ENCODE data around the gene CDC123.
"Not testable (repeated sequence)": the region's sequence is repeated elsewhere in the genome, so short reads cannot be mapped to it uniquely, and the experiment has no call there.

CDC123 gene, protein sequence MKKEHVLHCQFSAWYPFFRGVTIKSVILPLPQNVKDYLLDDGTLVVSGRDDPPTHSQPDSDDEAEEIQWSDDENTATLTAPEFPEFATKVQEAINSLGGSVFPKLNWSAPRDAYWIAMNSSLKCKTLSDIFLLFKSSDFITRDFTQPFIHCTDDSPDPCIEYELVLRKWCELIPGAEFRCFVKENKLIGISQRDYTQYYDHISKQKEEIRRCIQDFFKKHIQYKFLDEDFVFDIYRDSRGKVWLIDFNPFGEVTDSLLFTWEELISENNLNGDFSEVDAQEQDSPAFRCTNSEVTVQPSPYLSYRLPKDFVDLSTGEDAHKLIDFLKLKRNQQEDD

DNA sequence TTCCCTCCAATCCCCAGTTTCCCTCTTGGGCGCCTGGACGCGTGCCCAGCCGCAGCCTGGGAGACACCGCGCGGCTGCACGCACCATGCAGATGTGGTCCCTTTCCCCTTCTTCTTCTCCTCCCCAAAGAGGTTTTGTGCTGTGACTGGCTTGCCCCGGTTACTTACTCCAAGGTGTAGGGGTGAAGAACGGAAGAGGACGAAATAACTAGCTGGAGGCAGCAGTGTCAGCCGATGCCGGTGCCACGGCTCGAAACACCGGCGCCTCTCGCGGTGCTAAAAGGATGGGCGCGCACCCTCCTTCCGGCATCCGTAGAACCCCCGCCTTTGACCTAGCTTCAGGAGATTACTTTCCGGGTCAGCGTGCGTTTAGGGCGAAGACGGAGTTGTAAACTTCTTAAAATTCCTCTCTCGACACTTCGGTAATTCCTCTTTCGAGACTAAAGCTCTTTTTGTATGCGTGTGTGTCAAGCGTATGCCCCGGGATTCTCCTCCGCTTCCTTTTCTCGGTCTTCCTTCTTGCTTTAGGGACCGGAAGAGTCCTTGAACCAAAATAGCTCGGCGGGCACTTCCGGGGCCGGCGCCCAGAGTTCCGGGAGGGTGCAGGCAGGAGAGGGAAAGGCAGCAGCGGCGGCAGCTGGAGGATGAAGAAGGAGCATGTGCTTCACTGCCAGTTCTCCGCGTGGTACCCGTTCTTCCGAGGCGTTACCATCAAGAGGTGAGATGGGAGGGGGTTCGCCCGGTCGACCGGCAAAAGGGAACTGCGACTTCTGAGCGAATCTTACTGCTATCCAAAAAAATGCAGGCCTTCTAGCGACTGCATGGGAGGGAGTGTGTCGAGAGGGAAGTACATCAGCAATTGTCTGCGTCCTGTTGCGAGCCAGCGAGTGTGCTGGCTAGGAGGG, at the start of gene CDC123, which contains the start of gene NUDT5:
TSS of gene CDC123 (plus strand) at position 586 of the 904 bp plus-strand sequence. CDS start at position 644, 58 bp downstream.
TSS of gene NUDT5 (minus strand) at position 289 of the 904 bp plus-strand sequence. CDS start 9,600 bp downstream, outside the sequence.
- peak; percentile 92 for DNase-seq

DNA sequence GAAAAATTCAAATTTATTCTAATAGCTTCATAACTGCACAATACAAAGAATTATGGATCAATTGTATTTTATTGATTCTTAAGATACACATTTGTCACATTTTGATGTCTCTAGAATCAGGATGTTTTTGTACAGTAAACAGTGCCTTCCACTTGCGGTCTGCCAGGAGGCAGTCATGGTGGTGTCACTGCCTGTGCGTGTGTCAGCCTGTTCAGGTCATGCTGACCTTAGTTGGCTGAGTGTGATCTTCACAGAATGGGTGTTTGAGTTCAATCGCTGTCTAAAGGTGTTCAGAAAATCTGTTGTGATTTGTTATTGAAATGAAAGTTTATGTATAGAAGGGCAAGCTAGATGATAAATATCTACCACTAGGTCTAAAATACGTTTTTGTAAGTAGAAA, 45.8 kb upstream of the CDC123 start:
- no peak for DNase-seq

DNA sequence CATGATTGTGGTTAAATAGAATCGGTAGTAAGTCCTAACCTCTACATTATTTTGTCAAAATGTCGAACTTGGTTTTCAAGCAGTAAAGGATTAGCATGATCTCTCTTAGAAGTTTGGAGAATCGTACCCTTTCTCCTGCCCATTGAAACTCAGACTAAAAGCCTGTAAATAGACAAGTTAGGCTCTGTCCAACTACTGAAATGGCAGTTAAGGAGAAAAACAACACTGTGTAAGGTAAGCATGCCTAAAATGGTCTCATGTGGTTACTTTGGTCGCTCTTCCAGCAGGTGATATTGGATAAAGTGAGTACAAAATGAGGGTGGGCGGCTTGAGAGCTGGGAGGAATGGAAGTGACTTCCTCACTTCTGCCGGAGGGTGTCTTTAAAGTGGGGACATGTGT, 41.5 kb upstream of the CDC123 start:
- no peak for DNase-seq

DNA sequence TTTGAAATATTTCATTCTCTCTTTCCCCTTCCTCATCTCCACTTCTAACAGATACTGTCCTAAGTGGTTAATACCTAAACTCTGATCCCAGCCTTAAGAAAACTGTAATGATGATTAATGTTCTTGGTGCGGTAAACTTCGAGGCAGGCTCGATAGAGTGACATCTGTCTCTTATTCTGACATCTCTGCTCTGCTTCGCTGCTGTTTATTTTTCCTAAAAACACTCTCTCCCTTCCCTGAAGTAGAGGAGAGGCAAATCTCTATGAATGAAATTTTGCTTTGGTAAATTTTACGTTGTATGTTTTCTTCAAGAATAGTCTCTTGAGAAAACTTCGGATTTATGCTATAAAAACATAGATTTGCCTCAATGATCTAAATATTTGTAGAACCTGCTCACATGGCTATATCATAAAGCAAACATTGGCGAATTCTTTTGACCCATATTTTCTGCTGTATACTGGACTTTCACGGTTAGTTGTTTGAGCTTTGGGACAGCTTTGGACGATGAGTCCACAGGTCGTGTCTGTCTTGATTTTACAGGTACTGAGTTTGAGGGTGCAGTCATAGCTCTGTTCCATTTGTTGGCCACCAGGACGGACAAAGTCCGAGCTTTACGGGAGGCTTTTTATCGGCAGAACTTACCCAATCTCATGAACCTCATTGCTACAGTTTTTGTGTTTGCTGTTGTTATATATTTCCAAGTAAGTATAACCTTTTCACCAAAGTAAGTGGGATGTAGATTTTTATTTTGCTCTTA, 39.4 kb upstream of the CDC123 start:
- DNase-seq, result no peak

DNA sequence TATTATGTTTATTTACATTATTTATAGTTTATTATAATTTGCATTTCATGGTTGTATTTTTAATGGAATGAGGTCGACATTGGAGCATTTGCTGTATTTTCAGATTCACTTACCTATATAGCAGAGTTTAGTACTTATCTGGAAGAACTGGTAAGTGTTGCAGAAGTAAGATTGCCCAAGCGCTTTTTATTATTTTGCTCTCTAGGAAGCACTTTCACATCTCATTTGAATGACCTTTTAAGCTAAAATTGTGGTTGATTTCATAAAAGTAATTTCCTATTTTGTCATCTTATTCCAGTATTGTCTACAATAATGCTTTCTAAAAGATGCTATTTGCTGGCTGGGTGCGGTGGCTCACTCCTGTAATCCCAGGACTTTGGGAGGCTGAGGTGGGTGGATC, 37.9 kb upstream of the CDC123 start:
- no peak for DNase-seq

DNA sequence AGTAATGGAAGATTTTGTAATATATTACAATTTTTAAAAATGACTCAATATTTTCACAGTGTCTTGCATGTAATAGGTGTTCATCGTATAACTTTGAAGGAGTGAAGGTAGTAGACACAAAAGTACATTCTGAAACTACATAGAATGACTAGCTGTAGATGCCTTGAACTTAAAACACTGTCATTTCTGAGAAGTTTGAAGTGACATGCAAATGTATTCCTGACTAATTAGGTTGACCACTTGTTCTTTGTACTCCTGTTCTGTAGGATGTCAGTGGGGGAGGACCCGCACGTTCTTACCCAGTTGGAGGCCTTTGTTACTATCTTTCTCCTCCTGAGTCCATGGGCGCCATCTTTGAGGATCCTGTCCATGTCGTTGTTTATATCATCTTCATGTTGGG, 35.3 kb upstream of the CDC123 start:
- no peak for DNase-seq

DNA sequence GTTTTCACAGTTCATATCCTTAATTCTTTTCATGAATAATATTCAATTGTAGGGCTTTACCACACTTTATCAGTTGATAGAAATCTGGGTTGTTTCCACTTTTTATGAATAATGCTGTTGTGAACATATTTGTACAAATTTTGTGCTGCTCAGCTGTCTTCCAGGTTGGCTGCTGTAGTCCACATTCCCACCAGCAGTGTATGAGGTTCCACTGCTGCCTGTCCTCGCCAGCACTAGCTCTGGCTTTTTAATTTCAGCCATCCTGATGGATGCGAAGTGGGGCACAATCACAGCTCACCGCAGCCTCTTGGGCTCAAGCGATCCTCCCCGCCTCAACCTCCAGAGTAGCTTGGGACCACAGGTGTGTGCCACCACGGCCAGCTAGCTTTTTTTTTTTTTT, 33.1 kb upstream of the CDC123 start:
- no peak for DNase-seq

DNA sequence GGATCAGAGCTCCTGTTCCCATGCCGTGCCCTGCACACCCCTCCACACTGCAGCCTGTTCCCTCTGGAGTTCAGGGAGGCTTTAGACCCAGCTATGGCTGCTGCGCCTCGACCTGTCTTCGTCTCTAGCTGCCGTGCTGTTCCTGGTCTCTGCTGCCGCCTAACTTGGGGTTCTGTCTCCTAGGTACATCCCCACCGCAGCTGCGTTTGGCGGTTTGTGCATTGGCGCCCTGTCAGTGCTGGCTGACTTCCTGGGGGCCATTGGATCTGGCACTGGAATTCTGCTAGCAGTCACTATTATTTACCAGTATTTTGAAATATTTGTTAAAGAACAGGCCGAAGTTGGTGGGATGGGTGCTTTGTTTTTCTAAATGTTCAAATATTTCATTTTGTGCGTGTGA, 31.9 kb upstream of the CDC123 start:
- no peak for DNase-seq

DNA sequence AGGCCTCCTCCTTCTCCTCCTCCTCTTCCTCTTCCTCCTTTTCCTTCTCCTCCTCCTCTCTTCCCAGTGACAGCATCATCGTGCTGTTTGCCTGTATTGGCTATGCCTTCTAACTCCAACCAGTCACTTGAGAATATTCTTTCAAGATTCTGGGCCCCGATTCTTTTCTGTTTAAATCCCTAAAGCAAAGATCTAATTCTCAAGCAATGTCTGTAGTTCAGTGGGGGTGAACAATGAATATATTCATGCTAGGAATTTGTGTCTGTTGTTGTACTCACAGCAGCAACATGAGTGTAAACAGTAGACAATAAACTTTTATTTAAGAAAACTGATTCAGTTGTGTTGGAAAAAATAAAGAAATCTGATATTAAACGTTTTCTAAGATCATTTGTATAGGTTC, 31.0 kb upstream of the CDC123 start:
- no peak for DNase-seq

DNA sequence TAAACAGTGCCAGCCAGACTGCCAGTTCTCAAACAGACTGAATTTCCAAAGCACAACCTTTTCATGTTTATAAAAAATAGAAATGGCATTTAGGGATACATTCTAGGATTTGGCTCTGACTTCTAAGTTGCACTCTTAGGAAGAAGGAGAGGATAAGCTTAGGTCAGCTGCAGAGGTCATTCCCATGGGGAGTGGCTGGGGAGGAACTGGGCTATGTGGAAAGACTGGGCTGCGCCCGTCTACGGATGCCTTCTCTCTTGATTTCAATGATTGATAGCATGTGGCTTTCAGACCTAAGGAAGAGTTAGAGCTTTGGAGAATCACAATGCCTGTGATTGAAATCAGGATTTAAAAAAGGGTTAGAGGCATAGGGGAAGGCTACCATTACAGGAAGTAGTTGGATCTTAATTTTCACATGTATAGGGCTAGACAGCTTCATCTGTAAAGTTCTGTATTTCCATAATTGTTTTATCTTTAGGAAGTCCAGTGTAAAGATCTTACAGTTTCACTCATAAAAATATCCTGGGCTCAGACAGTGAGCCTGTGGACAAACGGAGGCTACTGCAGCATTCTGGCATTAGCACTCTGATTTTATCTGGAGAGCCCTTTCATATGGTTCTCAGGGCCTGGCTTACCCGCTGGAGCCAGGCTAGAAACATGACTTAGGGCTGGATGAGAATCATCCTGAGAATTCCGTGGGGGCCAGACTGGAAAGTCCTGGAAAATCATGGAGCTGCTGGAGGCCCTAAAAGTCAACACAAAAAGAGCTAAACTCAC, 29.8 kb upstream of the CDC123 start:
- DNase-seq, result no peak

DNA sequence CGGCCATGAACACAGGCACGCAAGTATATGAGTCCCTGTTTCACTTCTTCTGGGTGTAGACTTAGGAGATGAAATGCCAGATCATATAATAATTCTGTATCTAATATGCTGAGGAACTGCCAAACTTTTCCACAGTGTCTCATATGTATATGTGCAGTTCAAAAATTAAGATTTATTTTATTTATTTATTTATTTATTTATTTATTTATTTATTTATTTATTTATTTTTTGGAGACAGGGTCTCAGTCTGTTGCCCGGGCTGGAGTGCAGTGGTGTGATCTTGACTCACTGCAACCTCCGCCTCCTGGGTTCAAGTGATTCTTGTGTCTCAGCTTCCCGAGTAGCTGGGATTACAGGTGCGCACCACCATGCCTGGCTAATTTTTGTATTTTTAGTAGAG, 24.5 kb upstream of the CDC123 start:
- not testable (repeated sequence) for DNase-seq

DNA sequence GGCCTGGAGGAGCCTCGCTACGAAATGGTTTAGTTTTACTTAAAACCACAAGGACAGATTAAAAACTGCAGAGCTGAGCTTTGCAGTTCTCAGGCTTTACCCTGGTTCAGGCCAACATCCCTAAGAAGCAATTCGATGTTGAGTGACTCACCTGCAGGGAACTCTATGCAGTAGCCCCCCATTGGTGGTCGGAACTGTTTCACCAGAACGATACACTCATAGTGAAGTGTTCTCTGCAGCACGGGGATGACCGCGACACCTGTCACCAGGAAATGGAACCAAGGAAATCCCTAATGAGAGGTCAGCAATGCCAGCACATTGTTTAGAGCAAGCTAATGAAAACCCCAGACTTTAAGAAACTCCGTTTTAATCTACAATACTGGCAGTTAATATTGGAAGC, 18.3 kb upstream of the CDC123 start:
- DNase-seq, result no peak

DNA sequence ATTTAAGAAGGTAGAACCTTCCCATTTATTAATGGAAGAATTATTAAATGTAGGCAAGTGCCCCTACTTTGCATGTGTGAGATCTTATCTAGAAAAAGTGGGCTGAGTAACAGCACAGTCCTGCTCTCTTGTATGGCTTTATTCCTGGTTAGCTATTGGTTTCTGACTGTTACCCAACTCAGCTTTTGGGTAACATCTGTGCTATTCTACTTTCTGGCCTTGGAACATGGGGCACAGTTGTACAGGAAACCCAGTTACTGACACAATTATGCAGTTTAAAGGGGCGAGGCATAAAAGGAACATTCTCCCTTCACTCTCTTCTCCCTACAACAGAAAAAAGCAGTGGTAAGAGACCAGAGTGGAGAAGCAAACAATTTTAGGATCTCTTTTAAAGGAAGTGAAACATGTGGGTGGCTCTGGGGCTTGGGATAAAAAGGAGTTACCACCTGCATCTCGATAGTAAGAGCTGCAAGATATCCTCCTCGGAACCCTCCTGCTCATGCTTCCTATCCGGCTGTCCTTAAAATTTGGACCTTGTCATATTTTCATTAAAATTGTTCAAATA, 16.3 kb upstream of the CDC123 start:
- no peak for DNase-seq

DNA sequence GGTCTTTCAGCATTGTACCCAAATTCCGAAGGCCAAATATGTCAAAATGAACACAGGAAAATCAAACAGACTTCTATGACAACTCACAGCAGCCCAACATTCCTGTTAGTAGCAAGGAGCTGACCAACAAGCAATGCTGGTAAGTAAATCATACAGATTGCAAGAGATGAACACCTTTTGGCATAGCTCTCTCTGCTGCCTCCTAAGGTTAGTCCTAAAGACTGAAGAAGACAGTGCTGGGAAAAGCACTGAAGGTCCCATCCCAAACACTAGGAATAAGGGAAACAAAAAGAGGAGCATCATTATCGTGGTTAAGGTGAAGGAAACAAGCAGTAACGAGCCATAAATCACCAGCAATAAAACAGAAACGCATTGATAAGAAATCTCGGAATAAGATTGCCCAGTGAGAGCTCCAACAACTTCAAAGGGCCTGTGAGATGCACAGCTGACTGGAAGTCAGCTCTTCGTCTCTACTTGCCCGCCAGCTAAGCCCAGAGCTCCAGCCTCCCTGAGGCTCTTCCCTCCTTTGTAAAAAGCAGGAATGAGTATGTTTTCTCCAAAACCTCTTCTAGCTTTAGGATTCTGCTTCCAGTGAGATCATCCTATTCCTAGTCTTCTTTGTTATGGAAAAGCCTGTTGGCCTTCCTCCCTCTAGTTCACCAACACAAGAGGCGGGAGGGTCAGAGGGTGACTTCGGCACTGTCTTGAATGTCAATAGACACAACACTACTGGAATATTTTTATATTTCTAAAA, 15.6 kb upstream of the CDC123 start:
- no peak for DNase-seq

DNA sequence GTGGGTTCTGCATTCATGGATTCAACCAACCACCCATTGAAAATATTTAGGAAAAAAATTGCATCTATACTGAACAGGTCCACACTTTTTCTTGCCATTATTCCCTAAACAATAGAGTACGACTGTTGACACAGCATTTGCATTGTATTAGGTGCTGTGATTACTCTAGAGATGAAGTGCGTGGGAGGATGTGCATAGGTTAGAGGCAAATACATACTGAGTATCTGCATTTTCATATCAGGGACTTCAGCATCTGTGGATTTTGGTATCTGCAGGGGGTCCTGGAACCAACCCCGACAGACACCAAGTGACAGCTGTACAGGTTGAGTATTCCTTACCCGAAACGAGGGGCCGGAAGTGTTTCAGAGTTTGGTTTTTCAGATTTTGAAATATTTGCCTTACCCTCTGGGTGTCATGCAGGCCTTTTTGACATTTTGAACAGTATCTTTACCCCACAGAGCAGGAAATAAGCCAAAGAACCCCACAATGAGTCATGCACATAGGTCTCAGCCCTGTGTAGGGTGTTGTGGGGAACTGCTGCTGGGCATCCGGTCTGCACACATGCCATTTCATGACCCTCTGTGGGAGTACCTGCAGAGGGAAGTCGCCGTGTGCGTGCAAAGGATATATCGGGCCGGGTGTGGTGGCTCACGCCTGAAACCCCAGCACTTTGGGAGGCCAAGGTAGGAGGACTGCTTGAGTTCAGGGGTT, 14.8 kb upstream of the CDC123 start:
- DNase-seq, result no peak

DNA sequence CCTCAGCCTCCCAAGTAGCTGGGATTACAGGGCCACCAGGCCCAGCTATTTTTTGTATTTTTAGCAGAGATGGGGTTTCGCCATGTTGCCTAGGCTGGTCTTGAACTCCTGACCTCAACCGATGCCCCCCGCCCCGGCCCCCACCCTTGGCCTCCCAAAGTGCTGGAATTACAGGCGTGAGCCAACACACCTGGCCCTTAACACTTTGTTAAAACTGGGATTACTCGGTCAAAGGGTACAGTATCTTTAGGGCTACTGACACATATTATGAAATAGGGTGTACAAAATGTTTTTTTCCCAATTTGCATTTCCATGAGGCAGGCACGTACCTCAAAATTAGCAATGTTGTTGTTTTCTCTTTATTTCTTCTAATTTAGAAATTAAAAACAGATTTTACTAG, 11.8 kb upstream of the CDC123 start:
- no peak for DNase-seq

DNA sequence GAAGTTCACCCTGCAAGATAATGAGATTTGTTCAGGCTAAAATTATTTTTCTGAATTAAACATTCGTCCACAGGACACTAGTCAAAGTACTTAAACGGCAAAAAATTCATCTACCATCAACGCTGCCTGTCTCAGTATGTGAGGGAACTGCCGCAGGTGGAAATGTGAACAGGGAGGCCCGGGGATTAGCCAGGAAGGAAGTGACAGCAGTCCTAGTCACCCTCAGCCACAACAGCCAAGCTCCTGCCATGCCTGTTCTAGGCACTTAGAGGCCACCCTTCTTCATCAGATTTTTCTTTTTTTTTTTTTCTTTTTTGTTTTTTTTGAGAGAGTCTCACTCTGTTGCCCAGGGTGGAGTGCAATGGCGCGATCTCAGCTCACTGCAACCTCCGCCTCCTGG, 9.7 kb upstream of the CDC123 start:
- no peak for DNase-seq

DNA sequence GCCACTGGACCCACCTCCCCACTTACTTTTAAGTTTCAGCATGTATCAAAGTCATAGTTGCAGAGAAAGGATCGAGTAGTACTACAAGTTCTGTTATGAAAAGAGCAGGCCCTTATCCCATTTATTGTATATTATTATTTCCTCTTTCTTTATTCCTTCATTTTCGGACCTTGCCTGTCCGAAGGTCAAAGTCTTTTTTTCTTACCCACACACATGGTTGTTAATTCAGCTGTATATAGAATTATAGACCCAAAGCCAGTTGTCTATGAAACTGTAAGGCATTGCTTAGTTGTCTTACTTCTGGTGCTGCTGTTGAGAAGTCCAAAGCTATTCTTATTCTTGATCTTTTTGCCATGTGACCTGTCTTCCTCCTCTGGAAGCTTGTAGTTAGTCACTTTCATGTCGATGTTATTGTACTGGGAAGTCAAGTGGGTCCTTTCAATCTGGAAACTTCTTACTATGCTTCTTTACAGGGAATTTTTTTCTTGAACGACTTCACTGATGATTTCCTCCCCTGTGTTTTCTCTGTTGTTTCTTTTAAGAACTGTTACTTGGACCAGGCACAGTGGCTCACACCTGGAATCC, 8.6 kb upstream of the CDC123 start:
- no peak for DNase-seq

DNA sequence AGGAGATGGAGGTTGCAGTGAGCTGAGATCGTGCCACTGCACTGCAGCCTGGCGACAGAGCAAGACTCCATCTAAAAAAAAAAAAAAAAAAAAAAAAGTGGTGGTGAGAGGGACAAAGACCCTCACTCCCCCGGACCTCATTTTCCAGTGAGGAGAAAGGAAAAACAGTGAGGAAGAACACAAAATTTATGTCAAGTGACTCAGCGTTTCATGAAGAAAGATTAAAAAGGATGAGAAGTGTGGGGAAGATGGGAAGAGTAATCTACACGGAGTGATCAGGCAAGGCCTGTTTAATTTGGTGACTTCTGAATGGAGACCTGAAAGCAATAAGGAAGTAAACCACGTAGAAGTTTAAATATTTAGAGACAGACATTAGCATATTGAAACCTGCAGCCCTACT, 7.3 kb upstream of the CDC123 start:
- no peak for DNase-seq

DNA sequence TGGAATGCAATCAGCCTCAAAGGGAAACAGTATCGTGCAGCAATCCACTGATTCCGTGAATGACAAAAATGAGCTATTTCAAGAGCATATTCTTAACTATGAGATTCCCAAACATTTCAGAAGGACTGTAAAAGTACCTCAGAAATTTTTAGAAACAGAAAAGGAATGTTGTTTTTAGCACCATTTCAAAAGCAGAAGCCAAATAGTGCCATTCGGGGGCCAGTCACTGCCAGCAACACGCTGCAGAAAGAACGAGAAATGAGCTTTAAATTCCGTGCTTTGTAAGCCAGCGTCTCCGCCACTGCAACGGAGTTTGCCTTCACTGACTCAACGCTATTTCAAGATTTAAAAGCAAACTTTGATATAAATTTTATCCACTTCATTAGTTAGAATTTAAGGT, 6.6 kb upstream of the CDC123 start:
- DNase-seq, result no peak
